GM12872 (cell line): ENCODE data around the gene RAB8B.

Source experiments
- TF ChIP-seq, protein P1 (sequence below): IDR thresholded peaks from 3 replicates; pipeline ENCODE4 v1.5.1; 2011; ENCODE audit warnings: low read depth, mild to moderate bottlenecking, low read length, moderate library complexity; ENCODE audit not compliant: insufficient read depth

RAB8B gene

GRCh38 chr15:63263519-63263918 lies 74.1 kb downstream of the RAB8B start:
- TF ChIP-seq, protein P1, sequence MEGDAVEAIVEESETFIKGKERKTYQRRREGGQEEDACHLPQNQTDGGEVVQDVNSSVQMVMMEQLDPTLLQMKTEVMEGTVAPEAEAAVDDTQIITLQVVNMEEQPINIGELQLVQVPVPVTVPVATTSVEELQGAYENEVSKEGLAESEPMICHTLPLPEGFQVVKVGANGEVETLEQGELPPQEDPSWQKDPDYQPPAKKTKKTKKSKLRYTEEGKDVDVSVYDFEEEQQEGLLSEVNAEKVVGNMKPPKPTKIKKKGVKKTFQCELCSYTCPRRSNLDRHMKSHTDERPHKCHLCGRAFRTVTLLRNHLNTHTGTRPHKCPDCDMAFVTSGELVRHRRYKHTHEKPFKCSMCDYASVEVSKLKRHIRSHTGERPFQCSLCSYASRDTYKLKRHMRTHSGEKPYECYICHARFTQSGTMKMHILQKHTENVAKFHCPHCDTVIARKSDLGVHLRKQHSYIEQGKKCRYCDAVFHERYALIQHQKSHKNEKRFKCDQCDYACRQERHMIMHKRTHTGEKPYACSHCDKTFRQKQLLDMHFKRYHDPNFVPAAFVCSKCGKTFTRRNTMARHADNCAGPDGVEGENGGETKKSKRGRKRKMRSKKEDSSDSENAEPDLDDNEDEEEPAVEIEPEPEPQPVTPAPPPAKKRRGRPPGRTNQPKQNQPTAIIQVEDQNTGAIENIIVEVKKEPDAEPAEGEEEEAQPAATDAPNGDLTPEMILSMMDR = no peak

GRCh38 chr15:63264688-63265293 lies 75.4 kb downstream of the RAB8B start:
- TF ChIP-seq, protein P1 = no peak

GRCh38 chr15:63274427-63274826 lies 85.0 kb downstream of the RAB8B start:
- TF ChIP-seq, protein P1 = no peak

DNA sequence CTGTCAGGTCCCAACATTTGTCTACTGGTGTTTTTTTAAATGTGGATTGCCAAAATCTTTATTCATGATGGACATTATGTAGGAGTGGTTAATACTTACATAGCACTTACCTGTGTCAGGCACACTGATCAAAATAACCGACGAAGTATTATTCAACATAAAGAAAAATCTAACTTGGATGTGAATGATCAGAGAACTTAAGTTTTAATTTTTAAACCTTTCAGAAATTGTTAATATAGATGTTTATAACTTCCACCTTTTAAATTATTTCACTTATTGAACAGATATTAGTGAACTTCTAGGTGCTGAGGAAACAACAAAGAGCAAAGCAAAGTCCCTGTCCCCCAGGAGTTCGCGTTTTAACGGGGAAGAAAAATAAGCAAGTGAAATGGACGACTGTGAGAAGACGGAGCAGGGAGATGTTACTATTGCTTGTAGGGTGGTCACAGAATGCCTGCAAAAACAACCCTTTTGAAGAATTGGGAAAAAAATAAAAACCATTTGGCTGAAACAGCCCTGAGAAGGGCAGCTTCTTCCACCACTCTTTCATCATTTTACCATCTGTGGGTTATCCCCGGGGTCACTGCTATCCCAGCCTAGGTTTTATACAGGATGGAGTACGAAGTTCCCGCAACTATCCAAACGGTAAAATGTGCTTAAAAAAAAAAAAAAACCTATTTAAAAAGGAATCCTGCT lies 87.1 kb downstream of the RAB8B start:
- TF ChIP-seq, protein P1 = no peak

GRCh38 chr15:63277038-63277892 lies 87.9 kb downstream of the RAB8B start, which contains the start of gene APH1B:
Gene APH1B, plus strand, starts transcription at chr15:63277605. Its CDS starts 19 bp downstream, at chr15:63277624.
- TF ChIP-seq, protein P1 = no peak

DNA sequence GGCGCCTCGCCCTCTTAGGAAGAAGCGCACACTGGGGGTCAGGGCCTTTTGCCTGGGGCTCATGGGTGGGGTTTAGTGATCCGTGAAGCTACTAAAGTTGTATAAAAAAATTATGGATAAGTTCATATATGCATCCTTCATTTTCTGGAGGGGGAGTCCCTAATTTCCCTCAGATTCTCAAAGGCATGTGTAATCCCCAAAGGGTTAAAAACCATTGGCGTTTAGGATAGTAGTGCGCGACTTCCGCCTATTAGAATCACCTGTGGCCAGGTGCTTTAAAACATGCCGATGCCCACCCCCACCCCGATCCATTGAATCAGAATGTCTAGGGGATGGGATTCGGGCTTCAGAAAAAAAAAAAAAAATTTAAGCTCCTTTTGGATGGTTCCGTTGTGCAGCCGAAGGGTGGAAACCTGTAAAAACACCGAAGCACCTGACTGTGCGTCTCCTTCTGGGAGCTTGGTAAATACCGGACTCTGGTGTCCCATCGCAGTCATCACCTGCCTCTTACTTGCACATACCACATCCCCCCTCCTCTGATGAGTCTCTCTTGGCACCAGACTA lies 88.6 kb downstream of the RAB8B start:
- TF ChIP-seq, protein P1 = no peak

DNA sequence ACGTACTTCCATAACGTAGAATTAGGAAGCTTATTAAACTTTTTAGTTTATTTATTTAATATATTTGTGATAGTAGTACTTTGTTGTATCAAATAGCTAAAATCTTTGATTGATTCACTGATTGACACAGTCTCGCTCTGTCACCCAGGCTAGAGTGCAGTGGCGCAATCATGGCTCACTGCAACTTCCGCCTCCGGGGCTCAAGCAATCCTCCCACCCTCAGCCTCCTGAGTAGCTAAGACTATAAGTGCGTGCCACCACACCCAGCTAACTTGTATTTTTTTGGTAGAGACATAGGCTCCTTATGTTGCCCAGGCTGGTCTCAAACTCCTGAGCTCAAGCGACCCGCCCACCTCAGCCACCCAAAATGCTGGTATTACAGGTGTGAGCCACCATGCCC lies 93.7 kb downstream of the RAB8B start:
- TF ChIP-seq, protein P1 = no peak
